HG02870 (cell line): ENCODE results near the gene CNTN4.

Experiments
- ATAC-seq: cut with Tn5 transposase; IDR thresholded peaks from one replicate; pipeline ENCODE4 v1.9.1; 2021; ENCODE audit warnings: mild to moderate bottlenecking, moderate library complexity; ENCODE audit not compliant: unreplicated experiment

Gene CNTN4

DNA sequence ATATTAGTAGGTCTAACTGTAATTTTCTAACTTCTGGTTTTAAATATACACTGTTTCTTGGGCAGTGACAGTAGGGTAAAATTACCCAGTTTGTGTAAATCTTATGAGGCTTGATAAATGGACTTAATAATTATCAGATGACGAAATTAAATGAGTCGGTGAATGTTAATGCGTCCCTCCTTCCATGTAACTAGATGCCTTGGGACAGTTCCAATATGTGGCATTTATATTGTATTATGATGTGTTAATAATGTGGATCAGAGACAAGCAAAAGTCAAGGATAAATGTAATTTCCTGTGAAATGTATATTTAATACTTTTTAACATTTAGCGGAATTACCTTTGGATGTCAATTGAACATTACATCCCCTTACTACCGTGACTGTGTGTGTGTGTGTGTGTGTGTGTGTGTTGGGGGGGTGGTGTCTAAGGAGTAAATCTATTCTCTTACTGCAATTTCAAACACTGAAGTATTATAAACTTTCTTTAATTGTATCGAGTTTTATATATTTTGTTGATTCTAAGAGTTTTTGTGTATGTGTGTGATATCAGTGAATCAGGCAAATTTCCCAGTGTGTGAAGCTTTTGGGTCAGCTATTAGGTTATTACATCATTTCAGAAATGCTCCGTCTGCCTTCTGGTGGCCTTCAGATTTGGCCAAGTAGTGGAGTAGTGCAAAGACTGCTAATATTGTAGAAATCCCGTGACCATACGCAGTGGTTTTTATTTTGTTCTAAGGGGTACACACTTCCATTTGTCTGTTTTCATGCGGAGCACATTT, 50.1 kb downstream of the CNTN4 start:
- ATAC-seq, result no peak

DNA sequence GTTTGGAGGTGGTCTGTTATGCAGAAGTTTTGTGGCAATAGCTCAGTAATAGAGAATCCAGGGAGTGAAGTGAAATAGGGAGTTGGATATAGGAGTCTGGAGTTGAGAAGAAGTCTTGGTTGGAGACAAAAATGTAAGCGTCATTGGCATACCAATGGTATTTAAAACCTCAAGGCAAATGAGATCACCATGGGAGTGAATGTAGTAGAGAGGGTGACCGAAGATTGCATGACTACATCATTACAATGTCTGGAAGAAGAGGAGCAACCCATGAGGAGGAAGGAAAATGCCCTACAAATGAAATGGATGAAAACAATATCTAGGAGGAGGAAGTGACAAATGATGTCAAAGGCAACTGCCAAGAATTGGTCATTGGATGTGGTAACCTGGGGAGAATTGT, 54.4 kb downstream of the CNTN4 start:
- no peak for ATAC-seq

DNA sequence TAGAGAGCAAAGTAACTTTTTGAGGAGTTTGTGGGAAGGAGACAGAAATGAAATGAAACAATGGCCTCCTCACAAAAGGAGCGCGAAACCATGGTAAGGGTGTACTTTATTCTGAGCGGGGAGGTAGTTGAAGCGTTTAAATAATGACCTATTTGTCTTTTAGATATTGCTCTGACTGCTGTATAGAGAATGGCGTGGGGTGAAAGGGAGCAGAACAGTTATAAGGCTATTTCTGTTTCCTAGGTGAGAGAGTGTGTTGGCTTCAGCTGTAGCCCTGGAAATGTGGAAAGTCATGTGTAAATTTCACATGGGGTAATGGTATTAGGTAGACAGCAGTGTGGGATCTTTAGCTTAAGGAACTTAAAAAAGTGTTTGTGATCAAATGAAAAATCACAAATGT, 54.9 kb downstream of the CNTN4 start:
- no peak for ATAC-seq

DNA sequence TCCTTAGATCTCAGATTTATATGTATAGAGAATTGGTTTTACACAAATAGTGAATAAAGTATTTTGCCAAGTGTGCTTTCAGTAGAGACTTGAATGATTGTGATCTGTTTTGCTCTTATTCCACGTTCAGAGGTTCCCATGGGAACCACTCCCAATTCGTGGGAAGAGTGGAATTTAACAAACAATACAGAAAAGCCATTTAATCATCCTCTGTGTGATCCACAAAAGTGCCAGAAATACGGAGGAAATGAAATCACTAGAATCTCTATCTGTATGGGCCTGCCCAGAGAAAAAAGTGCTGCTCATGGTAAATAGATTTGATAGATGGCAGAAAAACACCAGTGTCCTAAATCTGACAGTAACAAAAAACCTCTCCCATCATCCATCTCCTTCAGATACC, 56.0 kb downstream of the CNTN4 start:
- ATAC-seq, result no peak

DNA sequence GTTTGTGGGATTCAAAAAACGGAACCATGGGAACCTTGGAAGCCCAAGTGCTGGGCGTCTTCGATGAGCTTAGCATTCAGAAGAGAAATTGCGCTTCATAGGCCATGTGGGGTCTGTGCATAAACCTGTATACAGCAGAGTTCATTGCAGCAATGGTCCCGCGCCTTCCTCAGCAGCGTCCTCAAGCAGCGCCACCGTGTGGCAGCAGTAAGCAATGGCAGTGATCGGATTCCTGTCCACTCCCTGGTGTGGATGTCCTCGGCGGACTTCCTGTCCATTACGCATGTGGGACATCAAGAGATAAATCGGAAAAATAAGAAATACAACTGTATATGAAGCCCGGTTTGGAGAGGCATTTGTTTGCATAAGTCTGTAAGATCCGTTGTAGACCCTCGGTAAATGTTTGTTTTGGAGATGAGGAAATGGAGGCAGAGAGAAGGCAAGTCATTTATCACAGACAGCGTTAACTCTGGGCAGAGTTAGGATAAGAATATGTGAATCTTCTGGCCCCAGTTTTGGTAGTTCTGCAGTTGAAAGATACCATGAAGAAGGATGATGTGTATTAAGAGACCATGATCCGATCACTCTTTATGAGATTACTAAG, 57.7 kb downstream of the CNTN4 start:
- ATAC-seq, result peak; percentile 71

DNA sequence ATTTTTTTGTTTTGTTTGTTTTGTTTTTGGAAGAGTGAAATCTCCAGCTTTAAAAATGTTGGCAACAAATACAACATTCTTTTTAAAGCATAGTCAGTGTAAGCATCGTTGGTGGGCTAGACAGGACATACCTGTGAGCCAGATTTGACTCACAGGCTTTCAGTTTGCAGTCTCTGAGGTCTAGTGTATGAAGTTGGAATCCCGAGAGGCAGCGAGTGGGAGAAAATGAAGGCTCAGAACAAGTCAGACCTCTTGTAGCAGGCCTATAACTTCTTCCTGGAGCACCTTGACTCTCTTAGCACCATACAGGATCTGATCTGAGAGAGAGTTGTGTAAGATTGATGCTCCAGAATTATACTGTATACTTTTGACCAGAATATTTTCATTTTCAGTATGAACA, 60.2 kb downstream of the CNTN4 start:
- ATAC-seq, result no peak

DNA sequence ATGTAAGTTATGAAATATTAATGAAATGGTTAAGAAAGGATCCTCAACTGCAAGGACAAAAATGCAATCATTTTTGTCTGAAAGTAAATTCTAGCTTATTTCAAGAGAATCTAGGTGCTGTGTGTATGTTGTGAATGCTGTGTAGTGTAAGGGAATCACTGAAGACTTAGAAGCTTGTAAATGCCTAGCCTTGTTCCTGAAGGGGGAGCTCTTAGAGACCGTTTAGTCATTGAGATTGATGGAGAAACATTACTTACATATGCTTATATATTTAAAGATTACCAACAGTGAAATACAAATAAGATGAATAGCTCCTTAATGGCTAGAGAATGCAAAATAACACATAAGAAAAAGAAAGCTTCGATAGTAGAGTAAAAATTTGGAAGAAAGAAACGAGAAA, 67.9 kb downstream of the CNTN4 start:
- ATAC-seq, result no peak

DNA sequence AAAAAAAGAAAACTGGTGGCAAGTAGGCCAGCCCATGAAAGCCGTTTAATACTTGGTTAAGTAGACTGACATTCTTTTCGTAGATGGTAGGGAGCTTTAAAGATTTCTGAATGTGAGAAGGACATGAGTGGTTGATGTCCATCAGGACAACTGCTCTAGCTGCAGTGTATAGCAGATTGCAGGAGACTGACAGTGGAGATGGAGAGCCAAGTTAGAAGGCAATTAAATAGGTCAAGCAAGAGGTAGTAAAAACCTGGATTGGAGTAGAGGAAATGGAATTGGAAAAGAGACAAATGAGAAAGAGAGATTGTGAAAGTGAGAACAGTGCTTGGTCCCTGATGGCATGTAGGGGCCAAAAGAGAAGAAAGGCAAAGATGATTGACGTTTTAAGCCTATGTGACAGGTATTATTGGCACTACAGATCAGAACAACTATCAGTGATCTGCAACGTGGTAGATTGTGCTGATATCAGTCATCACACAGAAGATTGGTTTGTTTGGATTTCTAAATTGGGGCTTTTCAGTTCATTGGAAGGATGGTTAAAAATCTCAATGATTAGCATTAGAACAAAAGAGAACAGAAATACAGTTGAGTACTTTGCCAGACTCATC, 74.0 kb downstream of the CNTN4 start:
- no peak for ATAC-seq

DNA sequence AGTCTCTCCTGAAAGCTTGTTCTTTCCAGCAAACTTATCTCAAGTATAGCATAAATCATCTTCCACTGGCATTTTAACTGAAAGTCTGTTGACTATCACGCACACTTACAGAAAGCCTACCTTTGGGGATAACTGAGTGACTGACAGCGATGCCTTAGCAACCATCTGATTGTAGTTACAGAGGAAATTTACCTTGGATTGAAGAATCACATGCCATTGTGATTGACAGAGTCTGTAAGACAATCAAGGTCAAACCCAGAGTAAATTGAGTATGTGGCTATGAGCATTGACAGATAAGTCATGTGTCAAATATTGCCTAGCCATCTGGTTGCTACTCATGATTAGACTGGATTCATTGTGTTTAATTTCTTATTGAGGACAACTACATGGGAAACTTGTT, 82.0 kb downstream of the CNTN4 start:
- ATAC-seq, result no peak

DNA sequence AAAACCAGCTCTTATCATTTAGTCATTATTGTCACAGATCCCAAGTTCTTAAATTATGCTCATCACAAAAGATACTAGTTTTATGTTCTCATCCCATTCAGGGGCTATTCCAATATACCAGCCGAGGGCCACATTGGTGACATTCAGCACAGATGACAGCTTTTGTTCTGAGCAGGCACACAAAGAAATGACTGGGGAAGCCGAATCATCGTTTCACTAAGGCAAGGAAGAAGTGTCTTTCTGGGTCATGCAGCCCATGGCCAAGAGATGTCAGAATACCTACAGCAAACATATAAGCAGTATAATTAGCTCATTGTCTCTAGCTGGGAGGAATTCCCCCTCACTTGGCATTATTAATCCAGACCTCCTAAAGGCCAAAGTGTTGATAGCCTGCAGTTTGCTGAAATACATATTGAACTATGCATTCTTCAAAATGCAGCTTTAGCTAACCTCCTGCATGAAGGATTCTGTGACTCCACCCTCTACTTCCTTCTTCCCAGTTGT, 100.2 kb downstream of the CNTN4 start:
- no peak for ATAC-seq

DNA sequence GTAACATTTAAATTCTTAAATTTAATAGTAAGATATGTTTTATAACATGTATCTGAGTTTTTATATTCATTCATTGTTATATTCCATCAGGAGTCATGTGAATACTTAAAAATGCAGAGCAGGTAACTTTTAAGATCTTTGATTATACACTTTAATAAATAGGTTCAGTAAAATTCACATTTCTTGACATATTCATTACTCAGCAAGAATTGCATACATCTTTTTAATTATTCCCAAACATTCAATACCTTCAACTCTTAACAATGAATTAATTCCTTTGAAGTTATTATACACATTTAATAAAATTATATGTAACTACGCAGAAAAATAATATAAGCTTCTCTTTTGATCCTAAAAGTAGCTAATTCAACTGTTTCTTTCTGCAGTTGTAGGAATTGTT, 105.4 kb downstream of the CNTN4 start:
- ATAC-seq, result no peak

DNA sequence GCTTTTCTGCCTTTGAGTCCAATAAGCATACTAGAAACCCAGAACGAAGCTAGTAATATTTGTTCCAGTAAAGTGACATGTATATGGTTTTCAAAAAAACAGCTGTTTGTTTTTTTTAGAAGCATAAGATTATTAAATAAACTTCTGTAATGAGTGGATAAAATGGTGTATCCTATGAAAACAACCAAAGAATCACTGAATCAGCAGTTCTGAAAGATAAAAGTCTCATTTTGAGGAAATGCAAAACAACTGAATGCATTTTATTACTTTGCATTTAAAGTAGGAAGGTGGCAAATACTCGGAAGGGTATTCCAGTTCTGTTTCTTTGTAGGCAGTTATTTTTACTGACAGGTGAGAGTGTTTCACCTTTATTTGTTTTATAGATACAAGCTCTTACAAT, 107.0 kb downstream of the CNTN4 start:
- ATAC-seq, result no peak

DNA sequence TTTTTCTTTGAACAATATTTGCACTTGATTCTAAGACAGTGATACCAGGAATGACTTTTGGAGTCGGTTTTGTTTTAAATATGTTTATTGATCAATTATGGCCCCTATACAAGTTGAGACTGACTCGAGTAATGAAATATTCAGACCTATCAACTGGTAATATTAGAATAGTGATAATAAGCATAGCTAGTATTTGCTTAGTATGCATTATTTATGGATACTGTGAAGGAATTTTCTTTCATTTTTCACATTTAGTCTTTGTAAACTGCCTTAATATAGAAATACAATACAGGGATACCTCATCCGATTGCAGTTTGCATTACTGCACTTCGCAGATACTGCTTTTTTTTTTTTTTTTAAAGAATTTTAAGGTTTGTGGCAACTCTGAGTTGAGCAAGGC, 107.9 kb downstream of the CNTN4 start:
- ATAC-seq, result no peak

DNA sequence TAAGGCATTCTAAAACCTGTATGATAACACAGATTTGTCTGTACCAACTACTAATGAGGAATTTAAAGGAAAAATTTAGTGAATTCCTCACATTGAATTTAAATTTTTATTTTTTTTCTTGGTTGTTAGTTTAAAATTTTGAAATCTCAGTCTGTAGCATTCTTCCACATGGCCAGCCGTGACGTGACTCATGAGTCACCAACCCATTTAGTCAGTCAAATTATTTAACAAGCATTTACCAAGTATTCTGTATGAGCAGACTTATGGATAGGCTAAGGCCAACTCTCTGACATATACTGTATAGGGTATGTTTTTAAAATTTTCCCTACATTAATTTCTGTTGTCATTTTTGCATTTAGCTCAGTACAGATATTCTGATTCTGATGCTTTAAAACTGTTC, 112.9 kb downstream of the CNTN4 start:
- no peak for ATAC-seq

DNA sequence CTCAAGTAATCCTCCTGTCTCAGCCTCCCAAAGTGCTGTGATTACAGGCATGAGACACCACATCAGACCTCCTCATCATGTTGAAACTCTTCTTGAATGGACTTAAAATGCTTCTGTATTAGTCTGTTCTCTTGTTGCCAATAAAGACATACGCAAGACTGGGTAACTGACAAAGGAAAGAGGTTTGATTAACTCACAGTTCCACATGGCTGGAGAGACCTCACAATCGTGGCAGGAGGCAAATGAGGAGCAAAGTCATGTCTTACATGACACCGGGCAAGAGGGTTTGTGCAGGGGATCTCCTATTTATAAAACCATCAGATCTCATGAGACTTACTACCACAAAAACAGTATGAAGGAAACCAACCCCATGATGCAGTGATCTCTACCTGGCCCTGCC, 113.5 kb downstream of the CNTN4 start:
- no peak for ATAC-seq

DNA sequence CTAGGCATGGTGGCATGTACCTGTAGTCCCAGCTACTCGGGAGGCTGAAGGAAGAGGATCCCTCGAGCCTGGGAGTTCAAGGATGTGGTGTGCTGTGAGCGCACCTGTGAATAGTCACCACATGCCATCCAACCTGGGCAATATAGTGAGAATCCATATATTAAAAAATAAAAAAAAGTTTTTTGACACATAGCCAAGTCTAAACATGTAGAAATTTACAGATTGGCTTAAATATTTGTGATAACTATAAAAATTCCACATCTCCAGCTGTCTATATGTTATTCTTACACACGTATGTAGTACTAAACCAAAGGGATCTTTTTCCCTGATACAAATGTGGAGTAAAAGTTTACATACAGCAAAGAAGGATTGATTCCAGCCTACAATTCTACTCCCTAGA, 119.7 kb downstream of the CNTN4 start:
- no peak for ATAC-seq

DNA sequence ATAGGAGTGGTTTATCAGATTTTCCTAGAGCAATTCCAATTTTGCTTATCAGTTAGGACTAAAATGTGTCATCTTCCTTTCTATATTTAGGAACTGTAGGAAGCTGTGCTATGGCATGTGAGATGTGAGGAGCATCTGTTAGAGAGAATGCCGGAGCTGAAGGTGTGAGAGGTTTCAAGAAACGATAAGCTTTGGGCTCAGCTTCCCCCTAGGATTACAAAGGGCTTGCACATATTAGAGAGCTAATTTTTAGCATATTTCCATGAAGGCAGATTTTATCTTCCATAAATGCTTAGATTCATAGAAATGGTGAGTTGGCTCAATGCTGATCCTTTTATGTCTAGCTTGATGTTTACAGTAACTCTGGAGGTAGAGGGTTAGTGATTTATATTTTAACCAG, 120.2 kb downstream of the CNTN4 start:
- no peak for ATAC-seq

DNA sequence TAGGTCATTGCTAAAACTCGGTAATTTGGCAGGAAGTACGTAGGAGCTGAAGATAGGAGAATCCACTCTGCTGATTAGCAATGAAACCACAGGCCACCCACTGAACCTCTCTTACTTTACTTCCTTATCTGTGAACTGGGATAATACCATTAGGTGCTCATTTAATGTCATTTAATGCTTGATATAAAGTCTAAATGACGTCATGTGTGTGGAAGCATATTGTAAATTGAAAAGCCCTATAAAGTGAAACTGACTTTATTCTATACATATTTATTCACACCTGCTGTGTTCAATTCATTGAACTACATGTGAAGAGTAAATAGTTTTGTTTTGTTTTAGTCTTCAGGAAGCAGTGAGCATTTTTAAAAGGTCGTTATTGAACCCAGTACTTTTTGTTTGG, 137.5 kb downstream of the CNTN4 start:
- ATAC-seq, result no peak

DNA sequence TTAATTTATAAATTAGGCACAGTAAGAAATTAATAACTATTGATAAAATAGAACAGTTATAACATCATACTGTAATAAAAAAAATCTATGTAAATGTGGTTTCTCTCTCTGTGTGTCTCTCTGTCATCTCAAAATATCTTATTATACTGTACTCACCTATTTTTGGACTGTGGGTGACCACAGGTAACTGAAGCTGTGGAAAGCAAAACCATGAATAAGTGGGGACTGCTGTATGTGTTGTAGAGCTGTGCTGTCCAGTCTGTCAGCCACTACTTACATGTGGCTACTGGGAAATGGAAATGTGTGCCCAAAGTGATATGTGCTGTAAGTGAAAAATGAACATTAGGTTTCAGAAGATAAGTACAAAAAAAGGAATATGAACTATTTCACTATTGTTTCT, 145.5 kb downstream of the CNTN4 start:
- ATAC-seq, result no peak

DNA sequence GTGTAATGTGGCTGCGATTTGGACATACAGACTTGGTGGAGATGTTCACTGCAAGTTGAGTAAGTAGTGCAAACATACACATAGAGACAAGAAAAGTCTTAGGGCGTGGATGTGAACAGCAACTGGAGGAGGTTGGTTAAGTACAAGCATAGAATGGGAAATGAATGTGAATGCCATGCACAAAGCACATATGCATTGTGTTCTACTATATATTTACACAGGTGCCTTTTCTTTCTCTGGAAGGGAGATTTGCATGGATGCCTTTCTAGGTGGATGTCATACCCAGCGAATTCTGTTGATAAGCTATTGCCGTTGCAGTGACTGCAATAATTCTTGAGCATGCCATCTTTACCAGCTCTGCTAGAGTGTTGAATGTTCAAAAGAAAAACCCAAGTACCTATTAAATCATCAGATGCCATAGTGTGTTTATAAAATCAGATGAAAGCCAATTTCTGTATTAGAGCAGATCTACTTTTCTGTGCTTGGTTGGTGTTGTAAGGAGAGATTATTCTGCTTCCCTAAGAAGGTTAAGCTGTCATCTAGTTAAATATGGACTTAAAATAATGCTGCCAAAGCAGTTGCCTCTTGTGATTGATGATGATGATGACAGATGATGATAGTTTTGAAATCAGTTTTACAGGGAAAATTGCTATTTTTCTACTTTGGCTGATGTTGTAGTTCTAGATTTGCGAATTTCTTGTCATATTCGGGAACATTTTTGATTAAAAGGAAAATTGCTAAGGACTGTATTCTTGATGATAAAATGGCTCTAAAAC, 148.4 kb downstream of the CNTN4 start:
- ATAC-seq, result no peak

DNA sequence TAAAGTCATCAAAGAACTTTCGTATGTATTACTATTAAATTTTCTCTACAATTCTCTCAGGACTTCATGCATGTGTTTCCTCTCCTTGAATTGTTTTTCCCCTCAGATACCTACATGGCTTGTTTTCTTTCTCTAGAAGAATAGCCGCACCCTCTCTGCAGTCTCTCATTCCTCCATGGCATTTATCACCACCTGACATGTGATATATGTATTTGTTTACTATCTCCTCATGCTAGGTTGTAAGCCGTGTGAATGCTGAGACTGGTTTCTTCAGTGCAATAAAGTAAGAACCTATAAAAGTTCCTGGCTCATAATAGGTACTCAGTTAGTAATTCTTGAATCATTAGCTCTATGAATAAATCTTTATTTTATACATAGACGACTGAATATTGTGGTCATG, 149.2 kb downstream of the CNTN4 start:
- no peak for ATAC-seq

DNA sequence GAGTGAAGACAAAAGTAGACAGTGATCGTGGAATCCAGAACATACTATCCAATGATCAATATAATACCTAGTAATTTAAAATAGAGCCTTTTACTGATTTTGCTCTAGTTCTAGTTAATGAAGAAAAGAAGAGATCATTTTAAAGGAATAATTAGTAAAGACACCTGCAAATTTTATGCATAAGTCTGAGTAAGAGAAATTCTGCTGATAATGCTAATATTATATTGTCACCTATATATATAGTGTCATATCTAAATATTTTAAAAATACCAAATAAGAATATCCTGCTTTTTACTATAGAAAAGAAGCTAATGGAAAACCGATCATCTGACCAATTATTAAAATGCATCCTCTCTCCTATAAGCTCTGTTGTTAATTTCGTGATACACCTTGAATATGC, 152.1 kb downstream of the CNTN4 start:
- ATAC-seq, result no peak
